Breast epithelium (tissue), 3 donors: Measurements from ENCODE around the gene TNFAIP8L3.

Source experiments
- POLR2A ChIP-seq: fragments of 450-650 bp; IDR thresholded peaks from one replicate; pipeline ENCODE4 v1.6.1; 2016; ENCODE audit warnings: antibody characterized with exemption, mild to moderate bottlenecking, moderate library complexity
- POLR2AphosphoS5 ChIP-seq, 3 donors: sonication (generic); formaldehyde crosslinking; IDR thresholded peaks; one replicate each; pipeline ENCODE4 v1.6.1; 2017; ENCODE audit warnings: antibody characterized with exemption in 3 of 3
- TF ChIP-seq, protein P1 (sequence below), 3 donors: fragments of 450-650 bp; IDR thresholded peaks; one replicate each; pipeline ENCODE4 v1.5.1; 2016 to 2017; ENCODE audit warnings: antibody characterized with exemption in 3 of 3, mild to moderate bottlenecking in 3 of 3, moderate library complexity in 3 of 3

DNA sequence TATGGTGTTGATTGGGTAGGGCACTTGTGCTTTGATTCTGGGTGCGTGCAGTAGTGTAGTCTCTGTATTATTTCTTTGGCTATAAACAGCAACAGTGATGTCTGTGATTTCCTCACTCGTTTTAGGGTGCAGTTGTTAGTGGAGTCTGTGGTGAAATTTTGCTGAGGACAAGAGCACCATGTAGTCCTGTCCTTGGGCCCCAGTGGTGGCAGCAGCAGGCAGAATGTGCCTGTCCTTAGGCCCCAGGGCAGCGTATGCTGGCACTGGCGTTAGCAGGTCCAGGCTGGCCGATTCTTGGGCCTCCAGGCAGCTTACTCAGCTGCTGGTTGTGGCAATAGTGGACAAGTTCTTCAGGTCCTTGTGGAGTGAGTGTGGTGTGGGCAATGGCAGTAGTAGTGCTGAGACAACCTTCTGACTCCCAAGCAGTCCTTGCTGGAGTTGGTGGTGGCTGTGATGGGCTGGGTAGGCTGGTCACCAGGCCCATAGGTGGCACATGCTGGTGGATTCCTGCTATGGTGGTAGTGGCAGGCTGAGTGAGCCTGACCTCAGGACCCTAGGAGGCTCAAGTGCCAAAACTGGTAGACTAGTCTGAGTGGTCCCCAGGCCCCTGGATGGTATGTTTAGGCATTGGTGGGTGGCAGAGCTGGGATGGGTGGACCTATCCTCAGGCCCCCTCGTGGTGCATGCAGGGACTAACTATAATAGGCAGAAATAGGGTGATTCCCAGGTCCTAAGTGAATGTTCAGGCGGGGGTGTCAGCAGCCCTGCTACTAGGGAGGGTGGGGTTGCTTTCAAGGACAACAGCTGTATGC, 56.3 kb downstream of the TNFAIP8L3 start:
- TF ChIP-seq, protein P1, sequence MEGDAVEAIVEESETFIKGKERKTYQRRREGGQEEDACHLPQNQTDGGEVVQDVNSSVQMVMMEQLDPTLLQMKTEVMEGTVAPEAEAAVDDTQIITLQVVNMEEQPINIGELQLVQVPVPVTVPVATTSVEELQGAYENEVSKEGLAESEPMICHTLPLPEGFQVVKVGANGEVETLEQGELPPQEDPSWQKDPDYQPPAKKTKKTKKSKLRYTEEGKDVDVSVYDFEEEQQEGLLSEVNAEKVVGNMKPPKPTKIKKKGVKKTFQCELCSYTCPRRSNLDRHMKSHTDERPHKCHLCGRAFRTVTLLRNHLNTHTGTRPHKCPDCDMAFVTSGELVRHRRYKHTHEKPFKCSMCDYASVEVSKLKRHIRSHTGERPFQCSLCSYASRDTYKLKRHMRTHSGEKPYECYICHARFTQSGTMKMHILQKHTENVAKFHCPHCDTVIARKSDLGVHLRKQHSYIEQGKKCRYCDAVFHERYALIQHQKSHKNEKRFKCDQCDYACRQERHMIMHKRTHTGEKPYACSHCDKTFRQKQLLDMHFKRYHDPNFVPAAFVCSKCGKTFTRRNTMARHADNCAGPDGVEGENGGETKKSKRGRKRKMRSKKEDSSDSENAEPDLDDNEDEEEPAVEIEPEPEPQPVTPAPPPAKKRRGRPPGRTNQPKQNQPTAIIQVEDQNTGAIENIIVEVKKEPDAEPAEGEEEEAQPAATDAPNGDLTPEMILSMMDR (IDR thresholded peaks at IDR 0.05): no peak
- no peak for TF ChIP-seq POLR2A
- no peak for TF ChIP-seq POLR2AphosphoS5 (IDR thresholded peaks at IDR 0.05)
